ENCODE data around the gene PSMC3. TPM values are rescaled to one million over a fixed set of nuclear protein-coding genes. Genes with fewer than 3 reads are reported as not detected.

Gene PSMC3
- polyA plus RNA-seq (ENCODE audit: insufficient read length in 12 of 12) = 100 to 1,000 TPM in 11 of 12 donors, not detected in 1; 114 to 200 (median 127) TPM
- long read RNA-seq, donor 1, transcript PSMC3-212 (12 exons, 1,373 nt) = major isoform, 30 of 66 reads
- long read RNA-seq, donor 1, partial matches to known transcripts = 32 of 66 reads
- long read RNA-seq, donor 1, other reads (novel, unspliced or antisense) = 0 of 66 reads
- long read RNA-seq, donor 2, transcript PSMC3-212 (12 exons, 1,373 nt) = major isoform, 42 of 66 reads
- long read RNA-seq, donor 2, partial matches to known transcripts = 20 of 66 reads
- long read RNA-seq, donor 2, other reads (novel, unspliced or antisense) = 0 of 66 reads
- long read RNA-seq, donor 3, transcript PSMC3-212 (12 exons, 1,373 nt) = major isoform, 19 of 35 reads
- long read RNA-seq, donor 3, partial matches to known transcripts = 15 of 35 reads
- long read RNA-seq, donor 3, other reads (novel, unspliced or antisense) = 0 of 35 reads
- long read RNA-seq, donor 4, transcript PSMC3-212 (12 exons, 1,373 nt) = major isoform, 8 of 18 reads
- long read RNA-seq, donor 4, partial matches to known transcripts = 10 of 18 reads
- long read RNA-seq, donor 4, other reads (novel, unspliced or antisense) = 0 of 18 reads
- long read RNA-seq, donor 5 = 0 reads
- long read RNA-seq, donor 6, transcript PSMC3-212 (12 exons, 1,373 nt) = major isoform, 26 of 63 reads
- long read RNA-seq, donor 6, partial matches to known transcripts = 37 of 63 reads
- long read RNA-seq, donor 6, other reads (novel, unspliced or antisense) = 0 of 63 reads
- long read RNA-seq, donor 7, transcript PSMC3-212 (12 exons, 1,373 nt) = major isoform, 27 of 47 reads
- long read RNA-seq, donor 7, partial matches to known transcripts = 20 of 47 reads
- long read RNA-seq, donor 7, other reads (novel, unspliced or antisense) = 0 of 47 reads
- long read RNA-seq, donor 8, transcript PSMC3-212 (12 exons, 1,373 nt) = major isoform, 51 of 104 reads
- long read RNA-seq, donor 8, partial matches to known transcripts = 50 of 104 reads
- long read RNA-seq, donor 8, other reads (novel, unspliced or antisense) = 0 of 104 reads
- long read RNA-seq, donor 9, transcript PSMC3-212 (12 exons, 1,373 nt) = major isoform, 29 of 54 reads
- long read RNA-seq, donor 9, partial matches to known transcripts = 23 of 54 reads
- long read RNA-seq, donor 9, other reads (novel, unspliced or antisense) = 0 of 54 reads
- long read RNA-seq, donor 10, transcript PSMC3-212 (12 exons, 1,373 nt) = major isoform, 31 of 61 reads
- long read RNA-seq, donor 10, partial matches to known transcripts = 29 of 61 reads
- long read RNA-seq, donor 10, other reads (novel, unspliced or antisense) = 0 of 61 reads
- long read RNA-seq, donor 11, transcript PSMC3-212 (12 exons, 1,373 nt) = major isoform, 32 of 69 reads
- long read RNA-seq, donor 11, partial matches to known transcripts = 35 of 69 reads
- long read RNA-seq, donor 11, other reads (novel, unspliced or antisense) = 0 of 69 reads

DNA sequence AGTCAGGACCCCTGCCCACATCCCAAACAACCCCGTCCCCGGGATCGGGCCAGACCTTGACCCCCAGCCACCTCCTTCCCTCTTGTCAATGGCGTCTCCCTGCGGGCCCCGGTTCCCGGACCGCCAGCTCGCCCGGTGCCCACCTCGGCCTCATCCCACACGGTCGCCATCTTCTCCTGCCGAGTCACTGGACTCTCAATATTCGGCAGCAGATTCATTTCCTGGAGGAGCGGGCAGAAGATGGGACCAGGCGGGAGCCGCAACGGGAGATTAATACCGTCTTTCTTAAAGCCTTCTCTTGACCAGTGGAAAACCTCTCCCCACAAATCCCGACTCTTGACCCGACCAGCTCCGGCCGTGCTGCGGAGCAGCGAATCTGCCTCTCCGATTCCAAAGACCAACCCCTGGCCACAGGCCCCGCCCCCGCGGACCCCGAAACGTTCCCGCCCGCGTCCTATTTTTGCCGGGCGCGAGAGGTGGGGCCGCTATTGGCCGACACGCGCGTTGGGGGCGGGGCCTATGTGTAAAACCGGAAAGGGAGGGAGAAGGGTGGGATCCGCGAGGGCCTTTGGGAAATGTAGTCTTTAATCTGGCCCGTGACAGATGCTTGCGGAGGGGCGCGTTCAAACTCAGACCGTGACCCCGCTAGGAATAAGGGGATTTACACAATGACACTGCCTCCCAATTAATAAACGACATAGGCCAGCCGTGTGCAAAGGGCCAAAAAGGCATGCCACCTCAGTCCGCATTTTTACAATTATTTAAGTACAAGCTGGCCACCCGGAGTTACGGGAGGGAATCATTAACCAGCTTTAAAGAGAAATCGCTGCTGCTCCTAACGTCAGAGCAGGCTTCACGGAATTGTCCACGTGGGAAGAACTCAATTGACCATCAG lies at the start of gene PSMC3:
Gene PSMC3, minus strand, starts transcription at position 378 of the 895 bp plus-strand sequence. Its CDS starts 160 bp downstream, at position 218.
- peak; percentile 98 for DNase-seq

GRCh38 chr11:47470671-47471070 lies 44.4 kb upstream of the PSMC3 start:
- DNase-seq = no peak

DNA sequence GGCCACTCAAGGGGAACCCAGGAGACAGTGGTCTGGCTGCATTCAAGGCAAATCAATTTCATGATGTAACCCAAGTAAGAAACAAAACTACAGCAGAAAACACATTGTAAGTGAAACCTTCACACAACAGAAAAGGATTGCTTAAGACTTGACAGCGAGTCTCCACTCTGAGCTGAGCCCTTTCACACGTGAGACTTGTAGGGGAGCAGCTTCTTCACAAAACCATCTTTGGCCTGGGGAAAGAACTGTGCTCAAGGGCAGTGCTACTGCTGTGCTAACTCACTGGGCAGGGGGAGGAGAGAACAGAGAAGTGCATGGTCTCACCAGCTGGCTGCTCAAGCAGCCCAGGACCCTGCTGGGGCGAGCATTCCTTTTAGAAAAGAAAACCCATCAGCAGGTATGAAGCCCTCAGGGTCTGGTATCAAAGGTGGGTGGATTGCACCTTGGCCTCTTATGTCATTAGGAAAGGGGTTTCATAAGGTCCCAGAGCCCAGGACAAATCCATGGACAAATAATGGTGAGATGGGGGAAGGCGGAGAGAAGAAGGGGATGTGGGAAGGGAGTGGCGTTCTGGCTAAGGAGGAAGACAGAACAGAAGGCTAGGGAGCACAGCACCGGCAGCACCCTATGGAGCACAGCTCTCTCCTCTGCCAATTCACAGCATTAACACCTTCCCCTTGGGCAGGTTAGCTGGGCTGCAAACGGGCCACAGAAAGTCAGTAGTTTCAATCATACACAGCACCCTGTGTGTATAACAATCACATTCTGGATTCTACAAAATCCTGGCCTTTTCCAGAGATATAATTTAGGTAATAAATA lies 43.3 kb upstream of the PSMC3 start:
- DNase-seq = no peak

DNA sequence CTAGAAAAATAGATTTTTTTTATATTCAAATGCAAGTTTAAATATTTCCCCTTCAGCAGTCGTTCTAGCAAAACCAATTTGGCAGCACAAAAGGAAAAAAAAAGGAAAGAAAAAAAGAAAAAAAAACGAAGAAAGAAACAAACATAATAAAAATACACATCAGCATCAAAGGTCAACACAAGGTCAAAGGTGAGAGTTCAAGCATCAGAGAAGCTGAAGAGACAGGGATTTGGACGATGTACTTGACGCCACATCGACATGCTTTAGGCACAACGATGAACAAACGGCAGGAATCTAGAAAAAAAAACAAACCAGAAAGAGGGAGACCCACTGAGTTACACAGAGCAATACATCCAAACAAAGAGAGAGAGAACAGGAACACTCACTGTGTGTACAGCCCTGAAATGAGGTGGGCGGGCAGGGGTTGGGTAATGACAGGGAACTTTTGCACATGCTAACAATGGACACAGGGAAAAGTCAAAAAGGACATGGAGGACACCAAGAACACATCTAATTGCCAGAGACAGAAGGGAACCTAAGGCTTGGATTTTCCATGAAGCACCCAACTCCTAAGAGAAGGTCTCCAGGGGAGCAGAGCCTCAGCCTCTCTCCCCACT lies 42.5 kb upstream of the PSMC3 start:
- no peak for DNase-seq

- DNase-seq = no peak
These were observed 41.1 kb upstream of the PSMC3 start for GRCh38 chr11:47467357-47467756.

- DNase-seq = no peak
These were observed 40.5 kb upstream of the PSMC3 start for GRCh38 chr11:47466701-47467250.

DNA sequence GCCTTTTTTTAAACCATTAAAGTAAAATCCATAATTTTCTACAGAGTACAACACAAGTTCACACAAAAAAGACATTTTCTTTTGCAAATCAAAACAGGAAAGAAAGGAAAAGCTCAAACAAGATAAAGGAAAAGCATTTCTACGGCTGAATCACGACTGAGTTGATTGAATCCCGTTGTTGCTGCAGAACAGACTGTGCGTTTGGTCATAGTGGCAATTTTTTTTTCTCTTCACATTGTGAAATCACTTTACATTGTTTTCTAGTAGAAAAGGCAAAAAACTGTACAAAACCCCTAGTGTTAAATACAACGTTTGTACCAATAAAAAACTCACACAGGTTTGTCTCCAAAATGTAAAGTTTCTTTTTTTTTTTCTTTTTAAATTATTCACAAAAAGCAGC lies 40.0 kb upstream of the PSMC3 start:
- no peak for DNase-seq

- no peak for DNase-seq
These were observed 38.2 kb upstream of the PSMC3 start for GRCh38 chr11:47464483-47464882.

DNA sequence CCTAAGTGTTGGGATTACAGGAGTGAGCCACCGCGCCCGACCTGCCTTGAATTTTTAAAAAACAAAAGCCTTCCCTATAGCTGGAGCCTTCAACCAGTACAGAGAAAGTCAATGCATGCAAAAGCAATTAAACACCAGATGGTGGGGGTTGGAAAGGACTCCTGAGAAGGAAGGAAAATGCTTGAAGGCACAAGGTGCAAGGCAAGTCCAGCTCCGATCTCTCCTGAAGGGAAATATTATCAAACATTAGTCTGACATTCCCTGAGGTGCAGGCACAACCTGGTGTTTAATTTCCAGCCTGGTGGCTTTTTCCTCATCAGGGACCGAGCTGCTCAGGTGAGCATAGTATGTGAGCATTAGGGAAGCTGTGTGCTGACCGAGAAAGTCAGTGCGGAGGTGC lies 35.6 kb upstream of the PSMC3 start:
- no peak for DNase-seq

DNA sequence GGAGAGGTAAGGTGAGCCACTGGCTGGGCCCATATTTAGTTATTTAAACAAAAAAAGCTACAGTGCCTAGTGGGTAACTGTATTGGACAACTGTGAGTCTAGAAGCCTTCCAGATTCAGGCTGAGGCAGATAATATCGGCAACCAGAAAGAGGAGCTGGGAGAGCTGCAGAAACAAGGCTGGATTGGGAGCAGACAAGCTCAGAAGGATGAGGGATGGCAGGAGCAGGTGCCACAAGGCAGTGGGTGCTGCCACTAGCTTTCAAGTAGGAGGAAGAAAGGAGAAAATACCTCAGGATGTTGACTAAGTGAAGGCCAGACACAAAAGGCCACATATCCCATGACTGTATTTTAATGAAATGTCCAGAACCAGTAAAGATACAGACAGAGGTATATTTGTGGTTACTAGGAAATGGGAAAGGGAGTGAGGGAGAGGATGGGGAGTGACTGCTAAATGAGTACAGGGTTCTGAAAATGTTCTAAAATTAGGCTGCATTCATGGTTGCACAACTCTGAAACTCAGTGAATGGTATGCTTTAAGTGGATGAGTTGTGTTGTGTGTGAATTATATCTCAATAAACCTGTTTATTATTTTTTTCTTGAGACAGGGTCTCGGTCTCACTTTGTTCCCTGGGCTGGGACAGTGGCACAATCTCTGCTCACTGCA lies 34.5 kb upstream of the PSMC3 start:
- no peak for DNase-seq

DNA sequence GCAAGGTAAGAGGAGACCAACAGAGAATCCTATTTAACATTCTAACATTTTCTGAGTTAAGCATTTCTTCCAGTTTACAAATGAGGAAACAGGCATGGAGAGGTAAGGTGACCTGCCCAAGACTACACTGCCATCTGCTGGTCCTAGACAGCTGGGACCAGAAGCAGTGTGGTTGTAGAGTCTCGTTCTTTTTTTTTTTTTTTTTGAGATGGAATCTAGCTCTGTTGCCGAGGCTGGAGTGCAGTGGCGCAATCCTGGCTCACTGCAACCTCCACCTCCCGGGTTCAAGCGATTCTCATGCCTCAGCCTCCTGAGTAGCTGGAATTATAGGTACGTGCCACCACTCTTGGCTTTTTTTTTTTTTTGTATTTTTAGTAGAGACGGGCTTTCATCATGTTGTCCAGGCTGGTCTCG lies 28.0 kb upstream of the PSMC3 start:
- DNase-seq = peak; percentile 78

GRCh38 chr11:47453365-47453764 lies 27.1 kb upstream of the PSMC3 start:
- DNase-seq = no peak

- no peak for DNase-seq
These were observed 25.8 kb upstream of the PSMC3 start for GRCh38 chr11:47451990-47452389.

- DNase-seq = no peak
These were observed 25.2 kb upstream of the PSMC3 start for GRCh38 chr11:47451436-47451835.

DNA sequence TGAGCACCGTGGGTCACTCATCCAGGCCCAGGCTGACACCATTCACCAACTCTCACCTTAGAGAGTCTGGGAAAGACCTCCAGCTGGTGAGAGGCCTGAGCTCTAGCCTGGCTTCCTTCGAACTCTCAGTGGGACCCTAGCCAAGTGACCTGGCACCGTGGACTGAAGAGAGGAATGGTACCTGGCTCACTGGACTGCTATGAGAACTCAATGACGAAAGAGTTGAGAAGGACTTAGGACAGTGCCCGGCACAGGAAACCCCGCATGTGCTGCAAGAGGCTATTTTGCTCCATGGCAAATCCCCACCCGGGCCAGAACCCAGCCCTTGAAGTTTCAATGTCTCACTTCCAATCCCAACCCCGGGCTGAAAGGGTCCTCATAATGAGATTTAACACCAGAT lies 23.3 kb upstream of the PSMC3 start:
- no peak for DNase-seq

GRCh38 chr11:47448566-47449427 lies 22.6 kb upstream of the PSMC3 start, which contains the start of gene RAPSN:
Gene RAPSN (minus strand): TSS chr11:47449136. CDS start chr11:47448964, 172 bp downstream.
- DNase-seq = no peak

DNA sequence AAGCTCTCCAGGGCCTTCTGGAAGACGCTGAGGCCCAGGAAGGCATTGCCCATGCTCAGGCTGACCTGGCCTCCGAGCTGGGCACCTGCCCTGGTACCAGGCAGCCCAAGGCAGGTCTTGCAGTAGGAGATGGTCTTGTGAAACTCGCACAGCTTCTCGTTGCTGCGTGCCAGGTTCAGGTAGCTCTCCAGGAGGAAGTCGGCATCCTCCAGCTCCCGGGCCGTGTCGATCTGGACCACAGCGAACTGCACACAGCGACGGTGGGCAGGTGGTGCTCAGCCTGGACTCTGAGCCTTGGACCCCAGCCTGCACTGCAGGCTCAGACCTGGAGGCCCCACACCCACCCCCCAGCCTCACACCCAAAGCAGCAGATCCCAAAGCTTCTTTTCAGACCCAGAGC lies 21.7 kb upstream of the PSMC3 start:
- DNase-seq = no peak
